Femur (tissue), 1 donor: ENCODE results near the gene TRAF3.

Source experiments
- DNase-seq: peaks from one replicate; pipeline ENCODE4 v3.0.0-alpha.2; 2017

Gene TRAF3

GRCh38 chr14:102776761-102777710 lies at the start of gene TRAF3:
Gene TRAF3, plus strand, starts transcription at chr14:102777449. Its CDS starts 92,753 bp downstream, at chr14:102870202.
- DNase-seq = peak; percentile 78

GRCh38 chr14:102728501-102728900 lies 48.7 kb upstream of the TRAF3 start:
- no peak for DNase-seq

GRCh38 chr14:102729268-102729667 lies 48.0 kb upstream of the TRAF3 start:
- DNase-seq = no peak

GRCh38 chr14:102729825-102730224 lies 47.4 kb upstream of the TRAF3 start:
- no peak for DNase-seq

GRCh38 chr14:102731101-102731870 lies 46.0 kb upstream of the TRAF3 start:
- no peak for DNase-seq

GRCh38 chr14:102731871-102732800 lies 45.1 kb upstream of the TRAF3 start:
- DNase-seq = no peak

GRCh38 chr14:102732924-102733323 lies 44.3 kb upstream of the TRAF3 start:
- no peak for DNase-seq

GRCh38 chr14:102733326-102733725 lies 43.9 kb upstream of the TRAF3 start:
- no peak for DNase-seq

GRCh38 chr14:102734436-102734835 lies 42.8 kb upstream of the TRAF3 start:
- no peak for DNase-seq

GRCh38 chr14:102736956-102737355 lies 40.3 kb upstream of the TRAF3 start:
- DNase-seq = no peak

- DNase-seq = no peak
Observed at GRCh38 chr14:102737402-102738372, 39.6 kb upstream of the TRAF3 start.

- no peak for DNase-seq
Observed at GRCh38 chr14:102738373-102739189, 38.7 kb upstream of the TRAF3 start.

GRCh38 chr14:102739190-102739469 lies 38.1 kb upstream of the TRAF3 start:
- DNase-seq = no peak

GRCh38 chr14:102746634-102747438 lies 30.4 kb upstream of the TRAF3 start:
- DNase-seq = no peak

- DNase-seq = no peak
Observed at GRCh38 chr14:102748806-102749205, 28.4 kb upstream of the TRAF3 start.

- no peak for DNase-seq
Observed at GRCh38 chr14:102749393-102750305, 27.6 kb upstream of the TRAF3 start.

- DNase-seq = no peak
Observed at GRCh38 chr14:102750376-102750775, 26.9 kb upstream of the TRAF3 start.

- no peak for DNase-seq
Observed at GRCh38 chr14:102751088-102751487, 26.2 kb upstream of the TRAF3 start.
